Kidney tubule cell (primary cell): Measurements from ENCODE around the gene VEGFA.

Source experiments
- DNase-seq: peaks from one replicate; pipeline ENCODE4 v3.0.0-alpha.2; 2018; ENCODE audit warnings: low spot score

Gene VEGFA

DNA sequence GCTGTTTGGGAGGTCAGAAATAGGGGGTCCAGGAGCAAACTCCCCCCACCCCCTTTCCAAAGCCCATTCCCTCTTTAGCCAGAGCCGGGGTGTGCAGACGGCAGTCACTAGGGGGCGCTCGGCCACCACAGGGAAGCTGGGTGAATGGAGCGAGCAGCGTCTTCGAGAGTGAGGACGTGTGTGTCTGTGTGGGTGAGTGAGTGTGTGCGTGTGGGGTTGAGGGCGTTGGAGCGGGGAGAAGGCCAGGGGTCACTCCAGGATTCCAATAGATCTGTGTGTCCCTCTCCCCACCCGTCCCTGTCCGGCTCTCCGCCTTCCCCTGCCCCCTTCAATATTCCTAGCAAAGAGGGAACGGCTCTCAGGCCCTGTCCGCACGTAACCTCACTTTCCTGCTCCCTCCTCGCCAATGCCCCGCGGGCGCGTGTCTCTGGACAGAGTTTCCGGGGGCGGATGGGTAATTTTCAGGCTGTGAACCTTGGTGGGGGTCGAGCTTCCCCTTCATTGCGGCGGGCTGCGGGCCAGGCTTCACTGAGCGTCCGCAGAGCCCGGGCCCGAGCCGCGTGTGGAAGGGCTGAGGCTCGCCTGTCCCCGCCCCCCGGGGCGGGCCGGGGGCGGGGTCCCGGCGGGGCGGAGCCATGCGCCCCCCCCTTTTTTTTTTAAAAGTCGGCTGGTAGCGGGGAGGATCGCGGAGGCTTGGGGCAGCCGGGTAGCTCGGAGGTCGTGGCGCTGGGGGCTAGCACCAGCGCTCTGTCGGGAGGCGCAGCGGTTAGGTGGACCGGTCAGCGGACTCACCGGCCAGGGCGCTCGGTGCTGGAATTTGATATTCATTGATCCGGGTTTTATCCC, at the start of gene VEGFA:
Gene VEGFA (plus strand): TSS at position 686 of the 846 bp plus-strand sequence.
- DNase-seq = peak; percentile 90

DNA sequence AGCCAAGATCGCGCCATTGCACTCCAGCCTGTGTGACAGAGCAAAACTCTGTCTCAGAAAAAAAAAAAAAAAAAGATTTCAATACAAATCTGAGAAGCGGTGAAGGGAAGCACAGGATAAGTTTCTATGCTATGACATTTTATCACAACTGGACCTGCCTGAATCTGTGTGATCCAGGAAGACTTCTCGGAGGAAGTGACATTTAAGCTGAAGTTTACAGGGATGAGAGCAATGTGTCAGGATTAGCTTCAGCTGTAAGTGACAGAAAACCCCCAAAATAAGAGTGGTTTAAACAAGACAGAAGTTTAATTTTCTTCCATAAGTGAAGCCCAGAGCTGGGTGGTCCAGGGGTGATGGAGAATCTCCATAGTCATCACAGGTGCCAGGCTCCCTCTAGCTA, 49.0 kb upstream of the VEGFA start:
- DNase-seq = no peak

DNA sequence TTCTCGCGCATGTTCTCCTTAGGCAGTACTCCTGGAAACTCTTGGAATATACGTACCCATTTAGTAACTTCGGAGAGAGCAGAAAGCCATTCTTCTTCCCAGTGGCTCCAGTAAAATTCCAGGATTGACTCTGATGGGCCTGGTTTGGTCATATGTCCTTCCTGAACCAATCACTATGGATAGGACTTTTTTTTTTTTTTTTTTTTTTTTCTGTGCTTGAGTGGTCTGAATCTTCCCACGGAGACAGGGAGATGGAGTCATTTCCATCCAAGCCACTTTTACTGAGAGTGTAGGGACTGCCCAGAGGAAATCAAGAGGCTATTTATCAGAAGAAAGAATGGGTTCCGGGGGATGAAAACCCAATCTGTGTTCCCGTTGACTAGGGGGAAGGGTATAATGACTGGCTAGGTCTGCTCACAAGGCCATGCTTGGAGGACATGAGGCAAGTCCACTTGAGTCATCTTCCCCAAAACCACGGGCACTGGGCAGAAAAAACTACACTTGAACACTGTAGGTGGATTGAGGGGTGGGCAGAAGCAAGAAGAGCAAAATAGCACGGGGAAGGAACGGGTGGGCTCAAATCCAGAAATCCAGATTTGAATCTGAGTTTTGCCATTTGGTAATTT, 47.0 kb upstream of the VEGFA start:
- DNase-seq = peak; percentile 29

DNA sequence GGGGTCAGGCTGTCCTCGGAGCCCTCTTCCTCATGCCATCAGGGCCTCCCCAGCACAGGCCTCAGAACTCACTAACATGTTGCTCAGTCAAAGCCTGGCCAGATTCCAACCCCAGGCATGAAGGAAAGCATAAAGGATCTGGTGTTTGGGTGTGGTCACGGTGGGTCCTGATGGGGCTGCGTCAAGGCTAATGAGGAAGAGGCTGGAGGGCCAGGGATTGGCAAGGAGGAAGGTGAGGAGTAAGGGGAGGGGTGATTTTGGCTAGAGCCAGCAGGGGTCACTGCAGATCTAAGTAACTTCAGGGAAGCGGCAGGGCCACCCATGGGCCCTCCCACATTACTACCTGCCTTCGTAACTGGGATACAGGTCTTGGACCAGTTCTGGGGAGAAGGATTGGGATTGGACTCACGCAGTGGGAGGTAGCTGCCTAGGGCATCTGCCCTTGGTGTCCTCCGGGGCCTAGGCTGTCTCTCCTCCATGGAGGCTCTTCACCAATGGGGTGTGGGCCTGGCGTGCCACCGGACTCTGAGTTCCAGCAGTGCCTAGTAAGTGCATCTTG, 46.2 kb upstream of the VEGFA start:
- peak; percentile 78 for DNase-seq

DNA sequence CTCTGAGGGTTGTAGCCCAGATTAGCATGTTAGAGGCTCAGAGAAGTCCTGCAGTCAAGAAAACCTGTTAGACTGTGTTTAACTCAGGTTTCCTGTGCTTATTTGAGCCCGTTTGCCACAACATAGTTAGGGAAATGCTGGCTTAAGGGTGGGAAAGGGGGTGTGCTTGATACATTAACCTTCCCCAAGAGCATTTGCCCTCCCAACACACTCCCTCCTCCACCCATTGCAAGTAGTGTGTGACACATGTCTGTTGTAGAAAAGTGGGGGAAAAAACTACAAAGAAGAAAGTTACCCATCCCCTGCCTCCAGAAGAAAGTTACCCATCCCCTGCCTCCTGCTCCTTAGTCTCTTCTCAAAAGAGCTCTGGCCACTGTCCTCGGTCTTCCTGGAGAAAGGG, 45.7 kb upstream of the VEGFA start:
- DNase-seq = no peak

DNA sequence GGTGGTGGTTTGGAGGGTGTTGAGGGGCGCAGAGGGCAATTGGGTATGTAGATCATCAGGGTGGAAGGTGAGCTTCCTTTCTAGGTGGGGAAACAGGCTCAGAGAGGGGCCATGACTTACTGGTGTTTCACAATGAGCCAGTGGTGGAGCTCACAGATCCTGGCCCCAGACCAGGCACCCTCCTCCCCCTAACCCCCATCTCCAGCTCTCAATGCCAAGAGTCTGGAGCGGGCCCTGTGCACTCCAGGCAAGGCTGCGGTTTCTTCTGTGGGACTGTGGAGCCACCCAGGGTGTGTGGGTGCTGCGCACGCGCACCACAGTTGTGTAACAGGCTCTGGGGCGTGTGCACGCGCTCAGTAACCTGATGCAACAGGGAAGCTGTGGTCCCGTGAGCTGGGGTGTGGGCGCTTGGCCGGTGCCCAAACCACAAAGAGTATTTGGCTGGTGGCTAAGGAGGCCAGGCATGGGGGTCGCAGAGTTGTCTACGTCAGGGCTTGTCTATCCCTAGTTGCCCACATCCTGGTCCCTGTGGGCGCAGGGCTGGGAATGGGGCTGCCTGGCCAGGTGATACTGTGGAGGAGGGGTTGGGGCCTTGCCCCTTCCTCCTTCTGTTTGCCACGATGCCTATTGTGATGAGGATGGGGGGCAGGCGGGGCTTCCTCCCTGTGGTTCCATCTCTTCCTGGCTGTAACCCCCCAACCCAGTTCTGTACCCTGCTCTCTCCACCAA, 44.9 kb upstream of the VEGFA start:
- peak; percentile 80 for DNase-seq

DNA sequence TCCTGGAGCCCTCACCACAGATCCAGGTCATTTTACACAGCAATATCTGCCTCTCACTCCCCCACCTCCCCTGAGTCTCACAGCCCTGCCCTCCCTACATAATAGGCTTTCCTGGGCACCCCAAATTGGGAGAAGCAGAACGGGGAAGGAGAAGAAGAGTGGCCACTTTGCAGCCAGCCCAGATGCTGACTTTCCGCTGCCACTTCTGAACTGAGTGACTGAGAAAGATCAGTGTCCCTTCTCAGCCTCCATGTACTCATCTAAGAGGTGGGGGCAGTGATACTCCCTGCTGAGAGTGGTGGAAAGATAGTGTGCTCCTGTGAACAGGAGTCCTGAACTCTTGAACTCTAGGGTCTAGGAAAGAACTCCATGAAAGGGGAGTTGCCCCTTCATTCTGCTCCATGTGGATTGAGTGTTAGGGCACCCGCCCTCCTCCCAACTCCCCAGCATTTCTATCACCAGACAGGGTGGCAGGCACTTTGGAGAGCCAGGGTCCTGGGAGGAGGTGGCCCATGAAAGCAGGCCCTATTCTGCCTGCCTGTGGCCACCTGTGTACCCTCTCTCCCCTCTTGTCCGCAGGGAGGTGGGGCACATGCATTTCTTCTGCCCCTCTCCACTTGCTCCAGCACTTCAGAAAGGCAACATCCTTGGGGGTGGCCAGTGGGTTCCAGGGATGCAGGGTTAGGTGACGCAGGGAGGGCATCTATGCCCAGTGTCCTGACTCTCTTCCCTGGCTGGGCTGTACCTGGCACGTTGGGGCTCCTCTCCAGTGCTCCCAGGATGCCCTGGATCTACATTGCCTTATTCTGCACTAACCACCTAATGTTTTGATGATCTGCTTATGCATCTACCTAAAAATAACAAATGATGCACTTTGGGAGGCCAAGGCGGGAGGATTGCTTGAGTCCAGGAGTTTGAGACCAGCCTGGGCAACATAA, 44.1 kb upstream of the VEGFA start:
- DNase-seq = no peak

DNA sequence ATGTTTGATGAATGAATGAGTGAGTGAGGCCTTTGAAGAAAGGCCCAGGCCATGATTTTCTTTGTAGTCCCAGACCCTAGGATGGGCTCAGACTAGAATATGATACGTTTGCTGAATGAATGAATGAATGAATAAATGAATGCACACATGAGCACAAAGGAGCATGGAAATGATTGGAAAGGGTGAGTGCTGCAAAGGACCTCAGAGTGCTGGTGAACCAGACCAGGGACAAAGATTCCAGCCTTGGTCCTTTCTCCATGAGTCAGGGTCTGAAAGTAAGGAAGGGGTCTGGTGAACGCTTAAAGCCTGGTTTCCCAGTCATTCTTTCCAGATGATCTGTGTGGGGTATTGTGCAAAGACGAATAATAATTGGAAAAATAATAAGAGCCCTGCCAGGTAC, 42.4 kb upstream of the VEGFA start:
- DNase-seq = no peak

DNA sequence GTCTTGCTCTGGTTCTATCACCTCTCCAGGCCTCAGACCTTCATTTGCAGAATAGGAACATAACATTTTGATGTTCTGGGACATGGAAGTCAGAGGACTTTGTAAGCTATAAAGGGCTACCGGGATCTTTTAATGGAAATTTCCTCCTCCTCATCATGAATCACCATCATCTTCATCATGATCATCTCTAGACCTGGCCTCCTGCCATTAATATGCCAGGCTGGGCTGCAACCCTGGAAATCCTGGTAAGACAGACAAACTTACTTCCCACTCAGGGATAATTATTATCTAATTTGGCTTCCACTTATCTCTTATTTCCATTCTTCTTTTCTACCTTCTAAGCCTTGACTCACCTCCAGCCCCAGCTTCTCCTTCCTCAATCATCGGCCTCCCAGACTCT, 41.4 kb upstream of the VEGFA start:
- DNase-seq = peak; percentile 79

DNA sequence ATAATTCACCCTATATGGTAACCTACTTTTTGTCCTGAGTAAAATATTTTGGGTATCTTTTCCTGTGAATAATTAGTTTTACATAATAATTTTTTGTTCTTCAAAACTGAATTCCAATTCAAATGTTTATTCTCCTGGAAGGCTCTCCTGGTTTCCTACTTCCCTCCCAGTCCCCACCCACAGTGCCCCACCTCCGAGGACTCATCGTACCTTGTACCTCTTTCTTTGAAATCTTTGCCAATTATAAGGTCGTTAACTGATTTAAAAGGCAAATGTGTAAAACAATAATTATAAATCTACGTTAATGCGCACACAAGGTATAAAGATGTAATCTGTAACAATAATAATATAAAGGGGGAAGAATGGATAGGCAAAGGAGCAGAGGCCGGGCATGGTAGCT, 40.5 kb upstream of the VEGFA start:
- DNase-seq = no peak

DNA sequence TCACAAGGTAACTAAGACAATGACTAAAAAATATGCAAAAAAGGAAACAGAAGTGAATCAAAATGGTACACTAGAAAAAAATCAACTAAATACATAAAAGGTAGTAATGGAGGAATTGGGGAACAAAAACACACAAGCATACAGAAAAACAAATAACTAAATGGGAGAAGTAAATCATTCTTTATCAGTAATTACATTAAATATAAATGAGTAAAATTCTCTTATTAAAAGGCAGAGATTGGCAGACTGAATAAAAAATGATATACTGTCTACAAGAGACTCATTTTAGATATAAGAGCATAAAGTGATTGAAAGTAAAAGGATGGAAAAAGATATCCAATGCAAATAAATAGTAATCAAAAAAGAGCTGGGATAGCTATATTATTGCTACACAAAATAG, 39.4 kb upstream of the VEGFA start:
- no peak for DNase-seq

DNA sequence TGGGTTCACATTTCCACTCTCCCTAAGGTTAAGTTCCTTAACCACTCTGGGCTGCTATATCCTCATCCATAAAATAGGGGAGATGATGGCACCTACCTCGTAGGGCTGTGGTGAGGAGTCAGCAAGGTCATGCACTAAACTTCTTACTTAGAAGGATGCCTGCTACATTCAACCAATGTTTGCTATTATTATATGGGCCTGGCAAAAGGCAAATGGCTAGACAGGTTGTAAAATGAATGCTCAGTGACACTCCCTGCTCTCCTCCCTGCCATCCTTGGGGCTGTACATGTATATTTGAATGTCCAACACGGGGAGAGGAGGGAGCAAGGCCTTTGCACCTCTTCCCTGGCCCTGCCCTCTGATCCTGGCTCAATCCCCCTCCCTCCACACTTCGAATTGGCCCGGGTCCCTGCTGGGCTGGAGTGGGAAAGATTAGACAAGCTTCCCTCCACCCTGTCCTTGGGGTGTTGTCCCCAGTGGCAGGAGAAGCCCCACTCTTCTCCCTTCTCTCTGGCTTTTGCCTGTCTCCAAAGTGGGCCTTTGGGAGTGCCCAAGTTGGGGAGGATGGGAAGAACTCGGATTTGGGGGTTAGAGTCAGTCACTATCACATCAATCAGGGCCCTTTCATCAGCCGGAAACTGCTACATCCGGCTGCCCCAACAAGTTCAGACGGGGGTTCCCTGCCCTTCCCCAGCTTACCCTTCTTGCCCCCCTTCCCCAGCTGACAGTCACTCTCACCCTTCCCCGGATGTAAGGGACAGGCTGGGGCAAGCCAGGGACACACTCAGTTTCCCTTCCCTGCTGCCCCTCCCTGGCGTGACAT, 36.3 kb upstream of the VEGFA start:
- DNase-seq = no peak

DNA sequence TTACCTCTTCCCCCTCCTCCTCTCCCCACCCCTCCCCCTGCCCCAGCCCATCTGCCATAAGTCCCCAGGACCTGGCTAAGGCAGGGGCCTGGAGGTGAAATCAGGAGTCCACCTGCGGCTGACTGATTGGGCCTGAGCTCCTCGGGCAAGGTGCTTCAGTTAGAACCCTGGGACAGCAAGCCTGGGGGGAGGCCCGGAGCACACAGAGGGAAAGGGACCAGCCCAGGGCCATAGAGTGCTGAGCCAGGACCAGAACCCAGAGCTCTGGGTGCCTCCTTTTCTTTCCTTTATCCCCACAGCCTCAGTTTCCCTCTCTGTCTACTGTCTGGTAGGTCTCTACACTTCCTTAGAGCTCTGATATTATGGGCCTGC, 35.7 kb upstream of the VEGFA start:
- DNase-seq = no peak

DNA sequence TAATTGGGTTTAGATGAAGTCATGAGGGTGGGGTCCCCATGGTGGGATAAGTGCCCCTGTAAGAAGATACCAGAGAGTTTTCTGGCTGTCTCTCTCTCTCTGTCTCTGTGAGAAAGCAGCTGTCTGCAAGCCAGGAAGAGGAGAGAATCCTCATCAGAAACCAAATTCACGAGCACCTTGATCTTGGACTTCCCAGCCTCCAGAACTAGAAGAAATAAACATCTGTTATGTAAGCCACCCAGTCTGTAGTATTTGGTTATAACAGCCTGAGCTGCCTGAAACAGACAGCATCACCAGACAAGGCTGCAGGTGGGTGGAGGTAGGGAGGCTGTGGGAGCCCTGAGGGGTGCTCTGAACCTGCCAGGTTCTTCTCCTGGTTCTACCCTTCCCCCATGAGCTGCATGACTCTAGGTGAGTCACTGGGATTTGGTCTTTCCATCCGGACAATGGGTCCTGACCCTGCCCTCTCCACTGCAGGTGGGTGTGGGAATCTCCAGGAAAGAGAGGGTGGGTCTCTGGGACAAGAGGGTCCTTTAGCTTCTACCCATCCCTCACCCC, 34.3 kb upstream of the VEGFA start:
- DNase-seq = no peak

DNA sequence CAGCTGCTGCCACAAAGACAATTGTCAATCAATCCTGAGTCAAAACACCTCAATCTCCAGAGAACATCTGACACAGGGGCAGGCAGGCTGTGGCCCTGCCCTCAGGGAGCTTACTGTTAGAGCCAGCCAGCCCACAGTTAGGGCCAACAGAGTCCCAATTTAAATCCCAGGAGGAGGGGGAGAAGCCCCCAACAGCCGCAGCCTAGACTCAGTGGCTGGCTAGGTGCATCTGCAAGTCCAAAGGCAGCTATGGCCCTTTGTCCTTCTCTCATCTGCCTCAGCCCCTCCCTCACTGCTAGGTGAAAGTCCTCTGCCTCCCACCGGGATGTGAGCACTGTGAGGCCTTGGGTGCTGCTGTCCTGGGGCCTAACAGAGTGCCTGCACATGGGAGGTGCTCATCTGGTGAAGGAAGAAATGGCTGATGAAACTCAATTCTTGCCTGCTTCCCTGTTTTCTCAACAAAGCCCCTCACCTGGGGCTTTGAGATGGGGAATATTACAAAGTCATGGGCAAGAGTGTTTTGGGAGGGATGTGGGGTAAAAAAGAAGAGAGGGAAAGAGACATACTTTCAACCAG, 33.7 kb upstream of the VEGFA start:
- DNase-seq = no peak

DNA sequence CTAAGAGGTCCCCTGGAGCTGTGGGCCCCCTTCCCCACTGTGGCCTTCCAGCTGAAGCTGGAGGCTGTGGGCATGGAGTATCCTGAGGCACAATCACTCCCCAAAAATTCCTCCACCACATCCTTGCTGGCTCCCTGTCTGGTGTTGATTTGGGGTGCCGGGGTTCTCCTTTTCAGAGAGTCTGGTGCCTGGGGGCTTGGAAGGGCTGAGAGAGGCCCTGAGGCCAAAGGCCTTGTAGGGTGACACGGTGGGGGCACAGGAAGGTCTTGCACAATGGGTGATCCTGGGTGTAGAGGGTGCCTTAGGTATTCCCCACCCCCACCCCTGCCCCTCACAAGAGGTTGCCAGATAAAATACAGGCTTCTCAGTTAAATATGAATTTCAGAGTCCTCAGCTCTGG, 33.2 kb upstream of the VEGFA start:
- DNase-seq = no peak

DNA sequence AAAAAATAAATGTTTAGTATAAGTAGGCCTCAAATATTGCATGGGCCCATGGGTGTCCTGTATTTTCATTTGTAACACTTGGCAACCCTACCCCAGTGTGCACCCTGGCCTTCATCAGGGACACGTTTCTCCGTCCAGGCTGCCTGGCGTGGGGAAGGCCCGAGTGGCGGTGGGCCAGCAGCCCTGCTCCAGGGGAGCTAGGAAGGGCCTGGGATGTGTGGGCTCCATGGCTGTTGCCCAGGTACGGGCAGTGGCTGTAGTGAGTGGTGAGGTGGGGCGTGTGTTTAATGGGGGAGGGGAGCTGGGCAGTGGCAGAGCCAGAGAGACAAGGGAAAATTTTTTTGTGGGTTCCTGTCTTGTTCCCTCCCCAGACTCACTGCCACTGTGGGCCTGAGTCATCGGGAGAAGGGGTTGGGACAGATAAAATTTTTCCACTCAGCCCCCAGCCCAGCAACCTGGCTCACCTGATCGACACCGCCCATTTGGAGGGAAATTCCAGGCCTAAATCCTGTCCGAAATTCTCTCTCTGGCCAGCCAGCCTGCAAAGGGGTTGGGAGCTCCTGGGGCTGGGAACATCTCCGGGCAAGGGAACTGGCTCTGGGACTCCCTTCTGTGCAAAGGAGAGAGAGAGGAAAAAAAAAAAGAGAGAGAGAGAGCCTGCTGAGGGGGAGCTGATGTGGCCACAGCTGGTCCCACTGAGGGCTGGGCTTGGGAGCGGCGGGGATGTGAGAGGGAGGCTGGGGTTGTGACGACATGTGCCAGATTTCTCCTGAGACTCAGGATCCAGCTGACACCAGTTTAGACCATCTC, 32.5 kb upstream of the VEGFA start:
- no peak for DNase-seq

DNA sequence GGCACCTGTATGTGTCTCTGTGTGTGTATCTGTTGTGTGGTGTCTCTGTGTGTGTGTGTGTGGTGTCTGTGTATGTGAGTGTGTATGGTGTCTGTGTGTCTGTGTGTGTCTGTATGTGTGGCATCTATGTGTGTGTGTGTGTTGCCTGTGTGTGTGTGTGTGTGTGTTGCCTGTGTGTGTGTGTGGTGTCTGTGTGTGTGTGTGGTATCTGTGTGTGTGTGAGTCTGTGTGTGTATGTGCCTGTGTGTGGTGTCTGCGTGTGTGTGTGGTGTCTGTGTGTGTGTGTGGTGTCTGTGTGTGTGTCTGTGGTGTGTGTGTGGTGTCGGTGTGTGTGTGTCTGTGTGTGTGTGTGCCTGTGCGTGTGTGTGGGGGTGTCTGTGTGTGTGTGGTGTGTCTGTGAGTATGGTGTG, 31.7 kb upstream of the VEGFA start:
- DNase-seq = no peak
